GM21515 (cell line): ENCODE results near the gene IQCB1.
"Not testable (repeated sequence)": the region's sequence is repeated elsewhere in the genome, so short reads cannot be mapped to it uniquely, and the experiment has no call there.

Experiments
- ATAC-seq: cut with Tn5 transposase; IDR thresholded peaks from one replicate; pipeline ENCODE4 v1.9.1; 2021; ENCODE audit not compliant: unreplicated experiment

The IQCB1 gene

DNA sequence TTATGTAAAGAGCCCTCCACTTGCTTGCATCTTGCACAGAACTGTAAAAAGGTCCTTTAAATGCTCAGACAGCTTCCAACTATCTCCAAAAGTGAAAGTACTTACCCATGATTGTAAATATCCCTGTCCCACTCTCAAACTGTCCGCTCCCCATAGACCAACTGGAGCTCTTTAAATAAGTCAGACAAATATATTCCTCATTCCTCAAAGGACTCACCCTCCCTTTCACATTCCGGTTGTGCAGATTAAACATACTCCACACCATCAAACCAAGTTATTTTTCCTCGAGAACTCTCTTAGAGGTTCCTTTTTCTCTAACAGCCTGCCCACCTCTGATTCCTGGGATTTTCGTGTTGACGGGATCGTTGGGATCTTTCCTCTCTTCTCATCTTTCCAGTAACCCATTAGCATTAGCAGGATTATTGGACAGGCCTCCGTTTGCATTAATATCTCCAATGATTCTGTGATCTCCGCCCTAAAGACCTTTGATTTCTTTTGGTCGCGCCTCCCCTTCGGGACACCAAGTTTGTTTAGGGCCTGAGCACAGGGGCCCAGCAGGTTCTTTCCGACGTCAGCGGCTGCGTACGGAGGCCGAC is 86.1 kb downstream of the IQCB1 start:
- peak; percentile 16 for ATAC-seq

GRCh38 chr3:121747976-121748375 is 86.9 kb downstream of the IQCB1 start:
- no peak for ATAC-seq

GRCh38 chr3:121743106-121743505 is 91.8 kb downstream of the IQCB1 start:
- not testable (repeated sequence) for ATAC-seq

DNA sequence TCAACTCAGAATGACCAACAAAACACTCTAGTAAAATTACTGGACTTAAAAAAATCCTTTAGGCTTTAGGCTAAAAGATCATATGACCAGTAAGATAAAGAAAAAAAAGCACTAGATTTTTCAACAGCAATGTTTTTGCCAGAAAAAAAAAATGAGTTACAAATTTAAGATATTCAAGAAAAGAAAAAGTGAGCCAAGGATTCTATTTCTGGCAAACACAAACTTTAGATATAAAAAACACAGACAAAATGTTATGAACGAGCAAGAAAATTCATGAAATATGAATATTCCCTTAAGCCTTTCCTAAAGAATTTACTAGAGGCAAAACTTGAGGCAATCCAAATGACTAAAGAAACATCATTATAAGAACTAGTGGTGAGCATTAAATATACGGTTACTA is 94.0 kb downstream of the IQCB1 start:
- ATAC-seq = no peak

- no peak for ATAC-seq
Measured at GRCh38 chr3:121739902-121740301, 95.0 kb downstream of the IQCB1 start.

GRCh38 chr3:121737644-121738043 is 97.2 kb downstream of the IQCB1 start:
- ATAC-seq = no peak

- ATAC-seq = no peak
Measured at GRCh38 chr3:121736112-121736511, 98.7 kb downstream of the IQCB1 start.

DNA sequence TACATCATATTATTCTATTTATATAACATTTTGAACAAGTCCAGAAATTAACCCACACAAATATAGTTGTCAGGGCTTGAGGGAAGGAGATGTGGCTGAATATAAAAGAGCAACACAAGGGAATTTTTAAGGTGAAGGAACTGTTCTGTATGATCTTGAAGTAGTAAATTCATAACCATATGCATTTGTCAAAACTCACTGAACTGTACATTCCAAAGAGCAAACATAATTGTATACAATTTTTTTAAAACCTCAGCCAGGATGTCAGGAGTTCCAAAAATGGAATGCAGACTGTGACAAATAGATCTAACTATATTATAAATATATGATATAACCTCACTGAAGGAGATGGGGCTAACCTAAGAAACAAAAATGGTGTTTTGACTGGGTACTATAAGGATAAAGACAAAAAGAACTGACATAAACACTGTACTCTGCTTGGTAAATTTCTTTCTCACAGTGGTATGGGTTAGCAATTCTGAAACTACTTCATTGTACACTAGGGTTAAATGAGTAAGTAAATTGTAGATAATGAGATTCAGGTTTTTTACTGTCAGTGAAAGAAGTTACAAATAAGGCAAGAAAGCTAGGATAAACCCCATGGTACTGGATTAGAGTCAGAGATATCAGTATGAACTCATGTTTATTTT is 99.7 kb downstream of the IQCB1 start:
- peak; percentile 91 for ATAC-seq

GRCh38 chr3:121730940-121731687 is 103.7 kb downstream of the IQCB1 start:
- no peak for ATAC-seq

DNA sequence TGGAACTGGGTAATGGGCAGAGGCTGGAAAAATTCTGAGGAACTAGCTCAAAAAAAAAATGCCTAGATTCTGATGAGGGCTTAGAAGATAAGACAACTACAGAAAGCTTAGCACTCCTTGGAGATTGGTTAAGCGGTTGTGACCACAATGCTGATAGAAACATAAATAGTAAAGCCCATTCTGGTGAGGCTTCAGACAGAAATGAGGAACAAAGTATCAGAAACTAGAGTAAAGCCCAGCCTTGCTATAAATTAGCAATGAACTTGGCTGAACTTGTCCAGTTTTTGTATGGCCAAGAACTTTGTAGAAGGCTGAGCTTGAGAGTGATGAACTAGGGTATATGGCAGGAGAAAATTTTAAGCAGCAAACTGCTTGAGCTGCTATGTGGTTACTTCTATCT is 110.7 kb downstream of the IQCB1 start:
- peak; percentile 96 for ATAC-seq

- no peak for ATAC-seq
Measured at GRCh38 chr3:121723485-121723884, 111.4 kb downstream of the IQCB1 start.

DNA sequence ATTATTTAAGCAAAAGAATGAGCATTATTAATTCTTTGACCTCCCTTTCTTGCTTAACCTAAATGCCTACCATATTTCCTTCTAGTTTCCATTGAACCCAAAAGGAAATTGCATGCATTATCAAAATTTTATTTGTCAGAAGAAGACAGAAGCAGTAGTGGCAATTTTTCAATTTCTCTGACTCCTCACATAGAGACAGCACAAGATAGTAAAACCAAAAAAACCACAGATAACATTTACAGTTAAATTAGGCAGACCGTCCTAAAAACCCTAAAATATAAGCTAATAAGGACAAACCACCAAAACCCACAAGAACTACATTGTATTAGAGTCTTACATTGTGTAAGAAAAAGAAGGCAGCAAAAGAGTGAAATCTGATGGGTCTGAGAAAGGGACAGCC is 112.4 kb downstream of the IQCB1 start:
- no peak for ATAC-seq

GRCh38 chr3:121720163-121720562 is 114.7 kb downstream of the IQCB1 start:
- ATAC-seq = no peak
